Activated CD4-positive, alpha-beta T cell treated with anti-CD3 and anti-CD28 coated beads, Interleukin-2, amount 10 ng/mL, durations not matched to agents 7 days and 5 days (primary cell): Measurements from ENCODE around the gene SARNP. TPM values are rescaled to one million over a fixed set of nuclear protein-coding genes. Genes with fewer than 3 reads are reported as not detected.

Experiments
- CTCF ChIA-PET: fragments of 350-600 bp; sonication (Branson Sonifier 250); formaldehyde crosslinking; loops from one replicate; lab custom pipeline; 2021; ENCODE audit warnings: antibody characterized with exemption; lab: Charles Lee
- POLR2A ChIA-PET: fragments of 350-600 bp; sonication (Branson Sonifier 250); formaldehyde crosslinking; loops from one replicate; lab custom pipeline; 2021; ENCODE audit warnings: antibody characterized with exemption; lab: Charles Lee
- DNase-seq: peaks from one replicate; pipeline ENCODE4 v3.0.0-alpha.2; 2020
- H3K27ac Mint-ChIP-seq: one replicate; pipeline ENCODE4 v1.8.0; 2021; ENCODE audit warnings: mild to moderate bottlenecking, moderate library complexity, mixed read lengths
- H3K27me3 Mint-ChIP-seq: one replicate; pipeline ENCODE4 v1.8.0; 2021; ENCODE audit warnings: mixed read lengths
- H3K36me3 Mint-ChIP-seq: one replicate; pipeline ENCODE4 v1.8.0; 2021; ENCODE audit warnings: low read depth, mixed read lengths
- H3K4me1 Mint-ChIP-seq: one replicate; pipeline ENCODE4 v1.8.0; 2021; ENCODE audit warnings: mixed read lengths
- H3K4me3 Mint-ChIP-seq: one replicate; pipeline ENCODE4 v1.8.0; 2021; ENCODE audit warnings: mild to moderate bottlenecking, moderate library complexity, mixed read lengths
- H3K9me3 Mint-ChIP-seq: one replicate; pipeline ENCODE4 v1.8.0; 2021; ENCODE audit warnings: mixed read lengths
- total RNA-seq, 2 experiments: library from RNA; stranded (reverse); gene quantifications; one replicate each; pipeline ENCODE4 v1.2.3, GENCODE V29; 2021

Gene SARNP
- total RNA-seq, 2 experiments from 2014 or later, result 87.5 to 102 TPM

GRCh38 chr12:55746913-55747231 is 70.7 kb downstream of the SARNP start:
- no peak overlapping the region for H3K4me3 Mint-ChIP-seq
- H3K4me1 Mint-ChIP-seq, result peaks cover 29% of the 10 kb centered on the region
- ChIA-PET POLR2A (interaction anchor here (0.6 kb wide), 1 partner anchor 71 kb away, joined by 3 read pairs; the partner anchor contains the start of gene ORMDL2), CTCF (interaction anchor here (0.7 to 2.9 kb wide), 10 partner anchors 8 to 588 kb away, joined by 3 to 29 read pairs (median 4); partner anchors contain the start of gene DNAJC14)
- H3K27ac Mint-ChIP-seq, result peak overlapping the region; percentile 2
- peaks cover 7% of the 10 kb centered on the region for H3K27me3 Mint-ChIP-seq
- H3K36me3 Mint-ChIP-seq, result peaks cover 9% of the 10 kb centered on the region
- H3K9me3 Mint-ChIP-seq, result no peaks in the 10 kb centered on the region
- no peak for DNase-seq

GRCh38 chr12:55746174-55746912 is 71.2 kb downstream of the SARNP start:
- CTCF ChIA-PET, result interaction anchor here (0.9 to 1.4 kb wide), 7 partner anchors 8 to 193 kb away, joined by 3 to 5 read pairs (median 4); partner anchors contain the start of gene DNAJC14
- Mint-ChIP-seq H3K27me3 (peaks cover 9% of the 10 kb centered on the region), H3K27ac (peak overlapping the region; percentile 2), H3K9me3 (no peaks in the 10 kb centered on the region), H3K4me1 (peaks cover 31% of the 10 kb centered on the region), H3K4me3 (no peak overlapping the region), H3K36me3 (peaks cover 8% of the 10 kb centered on the region)
- no peak for DNase-seq
- POLR2A ChIA-PET, result no interaction called here

GRCh38 chr12:55745361-55746173 is 72.0 kb downstream of the SARNP start:
- H3K27ac Mint-ChIP-seq, result no peak overlapping the region
- CTCF ChIA-PET, result interaction anchor here (1.1 to 2.3 kb wide), 6 partner anchors 8 to 195 kb away, joined by 3 to 8 read pairs (median 4); no protein-coding TSS in a partner anchor

GRCh38 chr12:55744340-55745030 is 73.0 kb downstream of the SARNP start:
- H3K27me3 Mint-ChIP-seq, result peaks cover 11% of the 10 kb centered on the region
- POLR2A ChIA-PET, result no interaction called here
- no peak for DNase-seq
- H3K36me3 Mint-ChIP-seq, result peaks cover 5% of the 10 kb centered on the region
- peaks cover 38% of the 10 kb centered on the region for H3K4me1 Mint-ChIP-seq
- peak overlapping the region; percentile 87 for H3K4me3 Mint-ChIP-seq
- CTCF ChIA-PET, result interaction anchor here (0.8 to 2.3 kb wide), 10 partner anchors 9 to 196 kb away, joined by 3 to 8 read pairs (median 3); no protein-coding TSS in a partner anchor
- no peaks in the 10 kb centered on the region for H3K9me3 Mint-ChIP-seq
- H3K27ac Mint-ChIP-seq, result peak overlapping the region; percentile 78

More at GRCh38 chr12:55745361-55746173, 72.0 kb downstream of the SARNP start:
- Mint-ChIP-seq H3K4me3 (peak overlapping the region; percentile 87), H3K36me3 (peaks cover 8% of the 10 kb centered on the region), H3K4me1 (peaks cover 37% of the 10 kb centered on the region), H3K9me3 (no peaks in the 10 kb centered on the region), H3K27me3 (peaks cover 11% of the 10 kb centered on the region)
- DNase-seq, result no peak
- POLR2A ChIA-PET, result no interaction called here

GRCh38 chr12:55743406-55744339 is 73.9 kb downstream of the SARNP start:
- Mint-ChIP-seq H3K9me3 (no peaks in the 10 kb centered on the region), H3K27ac (peak overlapping the region; percentile 78), H3K4me1 (peaks cover 42% of the 10 kb centered on the region), H3K27me3 (peaks cover 11% of the 10 kb centered on the region), H3K4me3 (peak overlapping the region; percentile 87), H3K36me3 (no peaks in the 10 kb centered on the region)
- peak; percentile 58 for DNase-seq
- ChIA-PET POLR2A (interaction anchor here (0.6 to 0.8 kb wide), 2 partner anchors 13 to 74 kb away, joined by 3 read pairs; partner anchors contain the start of genes ORMDL2 and SARNP), CTCF (interaction anchor here (0.8 to 2.3 kb wide), 12 partner anchors 8 to 446 kb away, joined by 3 to 8 read pairs (median 3); partner anchors contain the start of gene SMARCC2)

- H3K27ac Mint-ChIP-seq, result peak within 1 kb of the TSS; percentile 78
- peaks cover 11% of the 10 kb centered on the region for H3K27me3 Mint-ChIP-seq
- POLR2A ChIA-PET, result interaction anchor here (0.6 to 0.8 kb wide), 2 partner anchors 13 to 75 kb away, joined by 3 read pairs; partner anchors contain the start of genes ORMDL2 and SARNP
- H3K9me3 Mint-ChIP-seq, result no peaks in the 10 kb centered on the region
- peak; percentile 80 for DNase-seq
- H3K4me3 Mint-ChIP-seq, result peak within 1 kb of the TSS; percentile 87
- H3K4me1 Mint-ChIP-seq, result peaks cover 48% of the 10 kb centered on the region
- H3K36me3 Mint-ChIP-seq, result no peaks in the 10 kb centered on the region
- CTCF ChIA-PET, result interaction anchor here (0.9 to 1.3 kb wide), 4 partner anchors 9 to 447 kb away, joined by 3 read pairs; partner anchors contain the start of gene SMARCC2
Measured at GRCh38 chr12:55742719-55743405, 74.7 kb downstream of the SARNP start, which contains the start of gene GDF11. GDF11 (plus strand) TSS chr12:55743122; CDS start chr12:55743317, 195 bp downstream.

- DNase-seq, result no peak
- H3K9me3 Mint-ChIP-seq, result no peaks in the 10 kb centered on the region
- H3K4me1 Mint-ChIP-seq, result peaks cover 55% of the 10 kb centered on the region
- H3K27ac Mint-ChIP-seq, result peak overlapping the region; percentile 54
- ChIA-PET CTCF (interaction anchor here (1.3 to 8.2 kb wide), 3 partner anchors 11 to 199 kb away, joined by 3 to 75 read pairs (median 4); partner anchors contain the start of genes BLOC1S1 and RDH5), POLR2A (no interaction called here)
- peaks cover 11% of the 10 kb centered on the region for H3K27me3 Mint-ChIP-seq
- peak overlapping the region; percentile 77 for H3K4me3 Mint-ChIP-seq
- no peaks in the 10 kb centered on the region for H3K36me3 Mint-ChIP-seq
Measured at GRCh38 chr12:55741931-55742680, 75.4 kb downstream of the SARNP start.

- peak overlapping the region; percentile 86 for H3K27ac Mint-ChIP-seq
- H3K4me1 Mint-ChIP-seq, result peaks cover 45% of the 10 kb centered on the region
- peak overlapping the region; percentile 87 for H3K4me3 Mint-ChIP-seq
- peaks cover 11% of the 10 kb centered on the region for H3K27me3 Mint-ChIP-seq
- no peaks in the 10 kb centered on the region for H3K9me3 Mint-ChIP-seq
- H3K36me3 Mint-ChIP-seq, result no peaks in the 10 kb centered on the region
- ChIA-PET CTCF (interaction anchor here (0.6 to 8.2 kb wide), 38 partner anchors 9 to 494 kb away, joined by 3 to 75 read pairs (median 4); partner anchors contain the start of genes BLOC1S1, CD63, DGKA and DNAJC14), POLR2A (interaction anchor here (0.5 to 1.8 kb wide), 2 partner anchors 235 to 261 kb away, joined by 3 to 4 read pairs; partner anchors contain the start of gene RAB5B)
- no peak for DNase-seq
Measured at GRCh38 chr12:55739025-55739378, 78.5 kb downstream of the SARNP start.

GRCh38 chr12:55738123-55739024 is 79.2 kb downstream of the SARNP start:
- Mint-ChIP-seq H3K4me3 (peak overlapping the region; percentile 87), H3K36me3 (no peaks in the 10 kb centered on the region), H3K27me3 (peaks cover 11% of the 10 kb centered on the region), H3K27ac (peak overlapping the region; percentile 86), H3K4me1 (peaks cover 43% of the 10 kb centered on the region), H3K9me3 (no peaks in the 10 kb centered on the region)
- peak; percentile 90 for DNase-seq
- POLR2A ChIA-PET, result interaction anchor here (0.5 to 1.8 kb wide), 2 partner anchors 236 to 262 kb away, joined by 3 to 4 read pairs; partner anchors contain the start of gene RAB5B
- CTCF ChIA-PET, result interaction anchor here (0.6 to 8.2 kb wide), 43 partner anchors 8 to 495 kb away, joined by 3 to 75 read pairs (median 4); partner anchors contain the start of genes BLOC1S1, CD63, DGKA and DNAJC14
